Kidney tubule cell (primary cell): ENCODE data around the gene PDE4D.

Experiments
- DNase-seq: peaks from one replicate; pipeline ENCODE4 v3.0.0-alpha.2; 2018; ENCODE audit warnings: low spot score

PDE4D gene

GRCh38 chr5:59178071-59178470 lies 715.5 kb downstream of the PDE4D start:
- no peak for DNase-seq

- DNase-seq = no peak
These were observed 715.9 kb downstream of the PDE4D start for GRCh38 chr5:59177644-59178043.

GRCh38 chr5:59174248-59174844 lies 719.2 kb downstream of the PDE4D start:
- peak; percentile 73 for DNase-seq

- DNase-seq = no peak
These were observed 719.9 kb downstream of the PDE4D start for GRCh38 chr5:59173578-59173977.

GRCh38 chr5:59171131-59171530 lies 722.4 kb downstream of the PDE4D start:
- DNase-seq = no peak

- DNase-seq = no peak
These were observed 723.8 kb downstream of the PDE4D start for GRCh38 chr5:59169768-59170150.

- DNase-seq = no peak
These were observed 724.3 kb downstream of the PDE4D start for GRCh38 chr5:59169081-59169767.

- no peak for DNase-seq
These were observed 725.5 kb downstream of the PDE4D start for GRCh38 chr5:59168067-59168466.

GRCh38 chr5:59164041-59164830 lies 729.3 kb downstream of the PDE4D start:
- DNase-seq = no peak

GRCh38 chr5:59161221-59162105 lies 732.1 kb downstream of the PDE4D start:
- no peak for DNase-seq

- no peak for DNase-seq
These were observed 734.7 kb downstream of the PDE4D start for GRCh38 chr5:59158637-59159391.

GRCh38 chr5:59158165-59158564 lies 735.4 kb downstream of the PDE4D start:
- DNase-seq = peak; percentile 24

- no peak for DNase-seq
These were observed 736.5 kb downstream of the PDE4D start for GRCh38 chr5:59157068-59157467.

GRCh38 chr5:59152701-59153245 lies 740.8 kb downstream of the PDE4D start:
- DNase-seq = no peak

GRCh38 chr5:59151162-59151889 lies 742.2 kb downstream of the PDE4D start:
- DNase-seq = peak; percentile 18

- DNase-seq = no peak
These were observed 743.7 kb downstream of the PDE4D start for GRCh38 chr5:59149827-59150226.

- no peak for DNase-seq
These were observed 744.3 kb downstream of the PDE4D start for GRCh38 chr5:59149271-59149670.

- no peak for DNase-seq
These were observed 746.8 kb downstream of the PDE4D start for GRCh38 chr5:59146729-59147128.

GRCh38 chr5:59143926-59144333 lies 749.6 kb downstream of the PDE4D start:
- DNase-seq = no peak

- DNase-seq = no peak
These were observed 750.6 kb downstream of the PDE4D start for GRCh38 chr5:59142927-59143326.
